ENCODE measurements around the gene EHMT1.

The EHMT1 gene

GRCh38 chr9:137726764-137727163, 108.0 kb downstream of the EHMT1 start:
- H3K9me3 ChIP-seq: no peaks in the 10 kb centered on the region
- peaks cover 18 to 54% (median 40%) of the 10 kb centered on the region in 3 donors for H3K36me3 ChIP-seq
- H3K27me3 ChIP-seq: no peaks in the 10 kb centered on the region
- DNase-seq: no peak
- H3K4me3 ChIP-seq: no peak overlapping the region
- no peak for TF ChIP-seq CTCF (IDR thresholded peaks at IDR 0.05)
- intact Hi-C loops (cut with DNase I; ENCODE audit: low total_unique reads): no loop called here
- H3K27ac ChIP-seq: no peak overlapping the region
- peaks cover 0 to 5% (median 0%) of the 10 kb centered on the region in 4 donors for H3K4me1 ChIP-seq

DNA sequence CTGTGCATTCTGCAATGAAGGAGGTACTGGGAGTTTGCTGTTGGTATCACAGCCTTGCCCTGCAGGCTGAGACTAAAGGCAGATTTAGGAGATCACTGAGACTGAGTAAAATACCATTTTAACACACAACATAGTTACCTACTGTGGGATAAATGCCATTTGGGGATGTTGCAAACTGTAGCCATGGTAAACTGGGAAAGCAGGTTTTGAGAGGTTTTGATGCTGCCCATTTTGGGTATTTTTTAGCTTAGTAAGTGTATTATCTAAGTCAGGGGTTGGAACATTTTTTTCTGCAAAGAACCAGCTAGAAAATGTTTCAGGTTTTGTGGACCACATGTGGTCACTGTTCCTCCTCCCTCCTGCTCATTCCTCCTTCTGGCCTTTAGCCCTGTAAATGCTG, 108.9 kb downstream of the EHMT1 start:
- Histone ChIP-seq H3K4me1 (peaks cover 0 to 5% (median 0%) of the 10 kb centered on the region in 4 donors), H3K9me3 (no peaks in the 10 kb centered on the region), H3K36me3 (peaks cover 21 to 63% (median 49%) of the 10 kb centered on the region in 3 donors), H3K4me3 (no peak overlapping the region), H3K27me3 (no peaks in the 10 kb centered on the region), H3K27ac (no peak overlapping the region)
- no peak for TF ChIP-seq CTCF (IDR thresholded peaks at IDR 0.05)
- no peak for DNase-seq
- intact Hi-C loops (cut with DNase I; ENCODE audit: low total_unique reads): no loop called here

GRCh38 chr9:137728444-137729311, 109.9 kb downstream of the EHMT1 start:
- TF ChIP-seq CTCF (IDR thresholded peaks at IDR 0.05): no peak
- no peak overlapping the region for H3K27ac ChIP-seq
- no peak for DNase-seq
- no peaks in the 10 kb centered on the region for H3K9me3 ChIP-seq
- peaks cover 0 to 4% (median 0%) of the 10 kb centered on the region in 4 donors for H3K4me1 ChIP-seq
- intact Hi-C loops (cut with DNase I; ENCODE audit: low total_unique reads): no loop called here
- peaks cover 21 to 73% (median 59%) of the 10 kb centered on the region in 3 donors for H3K36me3 ChIP-seq
- H3K27me3 ChIP-seq: no peaks in the 10 kb centered on the region
- no peak overlapping the region for H3K4me3 ChIP-seq

GRCh38 chr9:137731216-137731946, 112.6 kb downstream of the EHMT1 start:
- no peak for DNase-seq
- no peak for TF ChIP-seq CTCF (IDR thresholded peaks at IDR 0.05)
- H3K9me3 ChIP-seq: no peaks in the 10 kb centered on the region
- no peaks in the 10 kb centered on the region for H3K4me1 ChIP-seq
- no peaks in the 10 kb centered on the region for H3K27me3 ChIP-seq
- H3K36me3 ChIP-seq: peaks cover 21 to 64% (median 57%) of the 10 kb centered on the region in 3 donors
- intact Hi-C loops (cut with DNase I; ENCODE audit: low total_unique reads): no loop called here
- no peak overlapping the region for H3K4me3 ChIP-seq
- H3K27ac ChIP-seq: no peak overlapping the region

GRCh38 chr9:137731947-137732813, 113.4 kb downstream of the EHMT1 start:
- H3K27me3 ChIP-seq: no peaks in the 10 kb centered on the region
- no peak overlapping the region for H3K4me3 ChIP-seq
- no peak overlapping the region for H3K27ac ChIP-seq
- peaks cover 15 to 57% (median 56%) of the 10 kb centered on the region in 3 donors for H3K36me3 ChIP-seq
- no peaks in the 10 kb centered on the region for H3K4me1 ChIP-seq
- no peak for TF ChIP-seq CTCF (IDR thresholded peaks at IDR 0.05)
- intact Hi-C loops (cut with DNase I; ENCODE audit: low total_unique reads): no loop called here
- H3K9me3 ChIP-seq: no peaks in the 10 kb centered on the region
- DNase-seq: no peak

Measured in tibial artery (tissue), 4 donors.